Iris pigment epithelial cell (primary cell): Measurements from ENCODE around the gene TARS1.
A peak's percentile ranks its signal among the peaks of the same experiment; 100 is the strongest.
"Not testable (repeated sequence)": the region's sequence is repeated elsewhere in the genome, so short reads cannot be mapped to it uniquely, and the experiment has no call there.

ENCODE experiments used
- DNase-seq: peaks from one replicate; pipeline ENCODE4 v3.0.0-alpha.2; 2011; ENCODE audit warnings: low read depth

TARS1 gene

GRCh38 chr5:33488558-33489355 is 48.0 kb downstream of the TARS1 start:
- no peak for DNase-seq

DNA sequence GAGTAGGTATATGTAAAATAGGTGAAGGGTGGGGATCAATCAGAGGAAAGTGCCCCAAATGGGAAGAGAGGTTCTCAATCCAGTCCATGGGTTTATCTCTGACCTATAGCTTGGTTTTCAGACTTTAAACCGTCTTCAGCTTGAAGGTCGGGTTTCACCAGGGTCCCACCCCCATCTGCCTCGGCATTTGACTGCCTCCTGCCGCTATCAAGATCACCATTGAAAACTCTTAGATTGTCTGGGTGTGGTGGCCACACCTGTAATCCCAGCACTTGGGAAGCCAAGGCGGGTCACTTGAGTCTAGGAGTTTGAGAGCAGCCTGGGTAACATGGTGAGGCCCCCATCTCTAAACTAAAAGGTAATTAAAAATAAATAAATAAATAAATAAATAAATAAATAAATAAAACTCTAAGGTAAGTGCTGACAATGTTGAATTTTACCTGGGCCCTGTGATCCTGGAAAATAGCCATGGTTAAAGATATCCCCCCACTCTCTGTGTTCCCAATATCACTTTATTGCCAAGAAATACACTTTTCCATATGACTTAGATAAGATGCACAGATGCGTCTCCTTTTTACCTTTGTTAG is 48.8 kb downstream of the TARS1 start:
- no peak for DNase-seq

DNA sequence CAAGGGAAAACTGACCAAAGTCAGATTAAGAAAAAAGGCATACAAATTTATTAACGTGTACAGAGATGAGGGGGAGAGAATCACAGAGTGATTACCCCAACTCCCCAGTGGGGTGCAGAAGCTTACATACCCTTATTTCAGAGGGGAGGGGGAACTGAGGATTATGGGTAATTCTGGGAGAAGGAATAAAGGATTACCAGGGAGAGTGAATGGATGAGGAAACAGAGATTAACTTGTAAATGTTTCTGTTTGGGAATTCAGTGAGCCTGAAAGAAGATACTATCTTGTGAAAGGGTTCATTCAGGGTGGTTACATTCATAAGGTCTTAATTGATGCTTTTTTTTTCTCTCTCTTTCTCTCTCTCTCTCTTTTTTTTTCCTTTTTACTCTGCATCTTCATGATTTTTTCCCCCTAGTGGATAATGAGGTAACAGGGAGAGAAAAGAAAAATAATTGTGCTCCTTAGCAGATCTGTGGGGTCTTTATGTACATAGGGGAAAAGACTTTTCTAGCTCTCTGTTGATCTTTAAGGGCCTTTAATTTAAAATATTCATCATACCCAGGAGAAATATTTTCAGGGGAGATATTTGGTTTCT is 49.4 kb downstream of the TARS1 start:
- no peak for DNase-seq

GRCh38 chr5:33491941-33492340 is 51.2 kb downstream of the TARS1 start:
- peak; percentile 15 for DNase-seq

- peak; percentile 11 for DNase-seq
These were observed 53.7 kb downstream of the TARS1 start for GRCh38 chr5:33494466-33494865.

- DNase-seq = no peak
These were observed 60.5 kb downstream of the TARS1 start for GRCh38 chr5:33501260-33501659.

GRCh38 chr5:33501899-33502298 is 61.1 kb downstream of the TARS1 start:
- DNase-seq = no peak

- no peak for DNase-seq
These were observed 63.8 kb downstream of the TARS1 start for GRCh38 chr5:33504570-33504969.

GRCh38 chr5:33507426-33507825 is 66.7 kb downstream of the TARS1 start:
- DNase-seq = peak; percentile 40

- peak; percentile 40 for DNase-seq
These were observed 68.3 kb downstream of the TARS1 start for GRCh38 chr5:33509036-33509435.

GRCh38 chr5:33513462-33514185 is 72.9 kb downstream of the TARS1 start:
- DNase-seq = no peak

DNA sequence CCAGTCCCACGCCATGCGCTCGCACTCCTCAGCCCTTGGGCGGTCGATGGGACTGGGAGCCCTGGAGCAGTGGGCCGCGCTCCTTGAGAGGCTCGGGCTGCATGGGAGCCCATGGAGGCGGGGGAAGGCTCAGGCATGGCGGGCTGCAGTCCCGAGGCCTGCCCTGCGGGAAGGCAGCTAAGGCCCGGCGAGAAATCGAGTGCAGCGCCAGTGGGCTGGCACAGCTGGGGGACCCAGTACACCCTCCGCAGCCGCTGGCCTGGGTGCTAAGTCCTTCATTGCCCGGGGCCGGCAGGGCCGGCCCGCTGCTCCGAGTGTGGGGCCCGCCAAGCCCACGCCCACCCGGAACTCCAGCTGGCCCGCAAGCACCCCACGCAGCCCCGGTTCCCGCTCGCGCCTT is 74.6 kb downstream of the TARS1 start:
- not testable (repeated sequence) for DNase-seq

- DNase-seq = no peak
These were observed 75.7 kb downstream of the TARS1 start for GRCh38 chr5:33516421-33516820.
